NCI-H2107 treated with DMSO at 0.1 percent for 48 hours (cell line): ENCODE results near the gene HDAC4.

Experiments
- DNase-seq: peaks from one replicate; lab custom pipeline; 2025; ENCODE audit not compliant: unreplicated experiment; lab: John Stamatoyannopoulos, UW

The HDAC4 gene

GRCh38 chr2:239061121-239061666, 339.6 kb downstream of the HDAC4 start:
- DNase-seq, result no peak

- DNase-seq, result no peak
Observed at GRCh38 chr2:239060676-239061075, 340.1 kb downstream of the HDAC4 start.

GRCh38 chr2:239059854-239060253, 341.0 kb downstream of the HDAC4 start:
- DNase-seq, result no peak

- no peak for DNase-seq
Observed at GRCh38 chr2:239058766-239059165, 342.1 kb downstream of the HDAC4 start.

GRCh38 chr2:239057533-239057932, 343.3 kb downstream of the HDAC4 start:
- no peak for DNase-seq

- DNase-seq, result no peak
Observed at GRCh38 chr2:239056611-239057010, 344.2 kb downstream of the HDAC4 start.

- DNase-seq, result no peak
Observed at GRCh38 chr2:239055756-239056493, 344.9 kb downstream of the HDAC4 start.

GRCh38 chr2:239054921-239055320, 345.9 kb downstream of the HDAC4 start:
- DNase-seq, result no peak

GRCh38 chr2:239053801-239054503, 346.9 kb downstream of the HDAC4 start:
- DNase-seq, result no peak

- no peak for DNase-seq
Observed at GRCh38 chr2:239052798-239053665, 347.8 kb downstream of the HDAC4 start.

GRCh38 chr2:239051891-239052445, 348.9 kb downstream of the HDAC4 start:
- no peak for DNase-seq

GRCh38 chr2:239050252-239050649, 350.6 kb downstream of the HDAC4 start:
- DNase-seq, result no peak

- DNase-seq, result no peak
Observed at GRCh38 chr2:239049421-239050251, 351.2 kb downstream of the HDAC4 start.

GRCh38 chr2:239048736-239049135, 352.1 kb downstream of the HDAC4 start:
- no peak for DNase-seq

- DNase-seq, result no peak
Observed at GRCh38 chr2:239047861-239048260, 353.0 kb downstream of the HDAC4 start.

- DNase-seq, result no peak
Observed at GRCh38 chr2:239047420-239047819, 353.4 kb downstream of the HDAC4 start.

GRCh38 chr2:239046822-239047221, 354.0 kb downstream of the HDAC4 start:
- no peak for DNase-seq

- no peak for DNase-seq
Observed at GRCh38 chr2:239044336-239044735, 356.5 kb downstream of the HDAC4 start.

GRCh38 chr2:239043326-239043725, 357.5 kb downstream of the HDAC4 start:
- DNase-seq, result no peak
